ENCODE measurements around the gene STK24.

- TF ChIP-seq CTCF (IDR thresholded peaks at IDR 0.05) (no peak), POLR2A (IDR thresholded peaks at IDR 0.05) (no peak)
Observed at GRCh38 chr13:98528663-98529064, 48.2 kb downstream of the STK24 start.
